ENCODE measurements around the gene RPSA.
A peak's percentile ranks its signal among the peaks of the same experiment; 100 is the strongest.

RPSA gene

DNA sequence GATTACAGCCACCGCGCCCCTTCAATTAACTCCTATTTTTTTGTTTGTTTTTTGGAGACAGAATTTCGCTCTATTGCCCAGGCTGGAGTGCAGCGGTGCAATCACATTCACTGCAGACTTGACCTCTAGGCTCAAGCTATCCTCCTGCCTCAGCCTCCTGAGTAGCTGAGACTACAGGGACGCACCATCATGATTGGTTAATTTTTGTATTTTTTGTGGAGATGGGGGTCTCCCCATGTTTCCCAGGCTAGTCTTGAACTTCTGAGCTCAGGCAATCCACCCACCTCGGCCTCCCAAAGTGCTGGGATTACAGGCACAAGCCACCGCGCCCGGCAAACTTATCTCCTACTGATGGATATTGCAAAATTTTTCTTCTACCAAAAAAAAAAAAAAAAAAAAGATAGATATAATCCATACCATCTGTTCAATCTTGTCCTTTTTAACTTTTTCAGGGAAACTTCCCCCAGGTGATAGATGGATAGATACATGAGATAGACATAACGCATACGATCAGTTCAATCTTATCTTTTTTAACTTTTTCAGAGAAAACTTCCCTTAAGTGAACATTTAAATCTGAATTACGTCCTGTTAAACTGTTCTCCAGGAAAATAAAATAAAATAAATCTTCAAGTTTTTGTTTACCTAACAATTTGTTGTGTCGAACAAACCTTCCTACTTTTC is 693 bp upstream of the RPSA start:
- peaks cover 5 to 31% (median 18%) of the 10 kb centered on the region in 4 experiments for H3K4me1 ChIP-seq (ENCODE audit: control extremely low read depth in 1 of 4, control insufficient read depth in 4 of 4, insufficient read depth in 4 of 4, low read length in 3 of 4)
- CTCF ChIA-PET: interaction anchor here (1.8 to 3.9 kb wide), 3 partner anchors 10 to 93 kb away, joined by 5 to 24 read pairs (median 7); no protein-coding TSS in a partner anchor
- 91% methylated on average over 4 of the region's 13 CpGs for WGBS (ENCODE audit: insufficient coverage)
- DNase-seq: no peak
- H3K36me3 ChIP-seq (ENCODE audit: control insufficient read depth in 4 of 4, insufficient read depth in 4 of 4, low read length in 3 of 4): peaks cover 8 to 36% (median 24%) of the 10 kb centered on the region in 4 experiments
- no peaks in the 10 kb centered on the region for H3K27me3 ChIP-seq (replicated peaks in 2 of 5; ENCODE audit: control insufficient read depth in 4 of 5, insufficient read depth in 5 of 5, low read length in 4 of 5)
- peak overlapping the region; percentile 74 to 91 for H3K27ac ChIP-seq (ENCODE audit: insufficient read depth in 1 of 2, low read depth in 1 of 2, low read length in 2 of 2, poor library complexity in 1 of 2, severe bottlenecking in 2 of 2)
- peak overlapping the region in 6 of 7 experiments; percentile 77 to 90 (median 84) for H3K4me3 ChIP-seq (ENCODE audit: control insufficient read depth in 1 of 7, extremely low read depth in 1 of 7, insufficient read depth in 4 of 7, low read depth in 2 of 7, low read length in 6 of 7)
- no peaks in the 10 kb centered on the region for H3K9me3 ChIP-seq (ENCODE audit: control extremely low read depth in 1 of 5, control insufficient read depth in 4 of 5, insufficient read depth in 2 of 5, low read depth in 1 of 5, low read length in 4 of 5)
- POLR2A ChIA-PET: no interaction called here

- ChIA-PET POLR2A (no interaction called here), CTCF (interaction anchor here (0.8 to 3.9 kb wide), 5 partner anchors 9 to 92 kb away, joined by 3 to 24 read pairs (median 6); no protein-coding TSS in a partner anchor)
- H3K27me3 ChIP-seq (replicated peaks in 2 of 5; ENCODE audit: control insufficient read depth in 4 of 5, insufficient read depth in 5 of 5, low read length in 4 of 5): no peaks in the 10 kb centered on the region
- H3K36me3 ChIP-seq (ENCODE audit: control insufficient read depth in 4 of 4, insufficient read depth in 4 of 4, low read length in 3 of 4): peaks cover 11 to 50% (median 33%) of the 10 kb centered on the region in 4 experiments
- peak overlapping the region; percentile 77 to 90 (median 80) for H3K4me3 ChIP-seq (ENCODE audit: control insufficient read depth in 1 of 7, extremely low read depth in 1 of 7, insufficient read depth in 4 of 7, low read depth in 2 of 7, low read length in 6 of 7)
- H3K9me3 ChIP-seq (ENCODE audit: control extremely low read depth in 1 of 5, control insufficient read depth in 4 of 5, insufficient read depth in 2 of 5, low read depth in 1 of 5, low read length in 4 of 5): no peaks in the 10 kb centered on the region
- peak overlapping the region; percentile 74 to 91 for H3K27ac ChIP-seq (ENCODE audit: insufficient read depth in 1 of 2, low read depth in 1 of 2, low read length in 2 of 2, poor library complexity in 1 of 2, severe bottlenecking in 2 of 2)
- WGBS (ENCODE audit: insufficient coverage): 10% methylated on average over 3 of the region's 9 CpGs
- no peak for DNase-seq
- peaks cover 5 to 31% (median 18%) of the 10 kb centered on the region in 4 experiments for H3K4me1 ChIP-seq (ENCODE audit: control extremely low read depth in 1 of 4, control insufficient read depth in 4 of 4, insufficient read depth in 4 of 4, low read length in 3 of 4)
Observed at GRCh38 chr3:39407259-39407629, 724 bp downstream of the RPSA start.

DNA sequence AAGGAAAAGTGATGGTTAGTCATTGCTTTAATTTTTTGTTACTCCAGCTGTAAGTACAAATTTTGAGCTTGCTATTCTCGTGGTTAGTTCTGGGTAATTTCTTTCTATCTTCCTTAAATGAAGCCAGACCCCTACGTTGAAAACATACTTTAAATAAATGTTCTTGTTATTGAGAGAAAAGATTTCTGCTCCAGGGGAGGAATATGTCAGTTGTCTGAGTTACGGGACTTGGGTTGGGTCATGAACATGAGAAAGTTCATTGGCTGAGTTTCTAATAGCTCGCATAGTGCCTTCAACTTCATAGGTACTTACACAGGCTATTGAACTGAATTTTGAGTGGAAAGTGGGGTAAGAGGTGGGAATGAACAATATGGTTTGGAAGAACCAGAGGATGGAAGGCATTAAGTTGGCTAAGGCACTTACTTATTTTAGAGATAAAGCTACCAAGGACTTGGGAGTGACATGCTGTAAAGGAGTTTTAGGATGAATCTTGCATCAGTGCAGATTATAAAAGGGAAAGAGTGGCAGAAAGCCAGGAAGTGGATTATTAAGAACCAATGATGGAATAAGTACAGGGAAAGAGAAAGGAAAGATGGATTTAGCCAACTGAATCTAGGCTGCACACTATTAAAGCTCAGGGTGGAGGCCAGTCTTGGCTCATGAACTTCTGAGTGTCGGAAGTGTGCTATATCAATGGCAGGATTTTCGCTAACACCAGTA is 1.4 kb downstream of the RPSA start:
- Histone ChIP-seq H3K27ac (ENCODE audit: insufficient read depth in 1 of 2, low read depth in 1 of 2, low read length in 2 of 2, poor library complexity in 1 of 2, severe bottlenecking in 2 of 2) (peak overlapping the region; percentile 74 to 91), H3K4me3 (ENCODE audit: control insufficient read depth in 1 of 7, extremely low read depth in 1 of 7, insufficient read depth in 4 of 7, low read depth in 2 of 7, low read length in 6 of 7) (peak overlapping the region in 6 of 7 experiments; percentile 77 to 90 (median 84)), H3K36me3 (ENCODE audit: control insufficient read depth in 4 of 4, insufficient read depth in 4 of 4, low read length in 3 of 4) (peaks cover 14 to 57% (median 38%) of the 10 kb centered on the region in 4 experiments), H3K27me3 (replicated peaks in 2 of 5; ENCODE audit: control insufficient read depth in 4 of 5, insufficient read depth in 5 of 5, low read length in 4 of 5) (no peaks in the 10 kb centered on the region), H3K9me3 (ENCODE audit: control extremely low read depth in 1 of 5, control insufficient read depth in 4 of 5, insufficient read depth in 2 of 5, low read depth in 1 of 5, low read length in 4 of 5) (no peaks in the 10 kb centered on the region), H3K4me1 (ENCODE audit: control extremely low read depth in 1 of 4, control insufficient read depth in 4 of 4, insufficient read depth in 4 of 4, low read length in 3 of 4) (peaks cover 5 to 31% (median 18%) of the 10 kb centered on the region in 4 experiments)
- WGBS (ENCODE audit: insufficient coverage): 94% methylated on average over 4 of the region's 6 CpGs
- POLR2A ChIA-PET: no interaction called here
- DNase-seq: no peak
- CTCF ChIA-PET: interaction anchor here (0.8 to 3.9 kb wide), 5 partner anchors 8 to 39 kb away, joined by 3 to 24 read pairs (median 6); no protein-coding TSS in a partner anchor

GRCh38 chr3:39408493-39409372 is 2.2 kb downstream of the RPSA start:
- POLR2A ChIA-PET: no interaction called here
- peaks cover 5 to 31% (median 18%) of the 10 kb centered on the region in 4 experiments for H3K4me1 ChIP-seq (ENCODE audit: control extremely low read depth in 1 of 4, control insufficient read depth in 4 of 4, insufficient read depth in 4 of 4, low read length in 3 of 4)
- H3K27me3 ChIP-seq (replicated peaks in 2 of 5; ENCODE audit: control insufficient read depth in 4 of 5, insufficient read depth in 5 of 5, low read length in 4 of 5): no peaks in the 10 kb centered on the region
- peak overlapping the region in 3 of 7 experiments; percentile 88 to 90 (median 89) for H3K4me3 ChIP-seq (ENCODE audit: control insufficient read depth in 1 of 7, extremely low read depth in 1 of 7, insufficient read depth in 4 of 7, low read depth in 2 of 7, low read length in 6 of 7)
- CTCF ChIA-PET: interaction anchor here (1.2 to 3.9 kb wide), 4 partner anchors 7 to 38 kb away, joined by 3 to 24 read pairs (median 6); no protein-coding TSS in a partner anchor
- 94% methylated on average over 17 of the region's 21 CpGs for WGBS (ENCODE audit: insufficient coverage)
- no peaks in the 10 kb centered on the region for H3K9me3 ChIP-seq (ENCODE audit: control extremely low read depth in 1 of 5, control insufficient read depth in 4 of 5, insufficient read depth in 2 of 5, low read depth in 1 of 5, low read length in 4 of 5)
- DNase-seq: no peak
- H3K27ac ChIP-seq (ENCODE audit: insufficient read depth in 1 of 2, low read depth in 1 of 2, low read length in 2 of 2, poor library complexity in 1 of 2, severe bottlenecking in 2 of 2): peak overlapping the region in 1 of 2 experiments; percentile 91
- peaks cover 19 to 65% (median 46%) of the 10 kb centered on the region in 4 experiments for H3K36me3 ChIP-seq (ENCODE audit: control insufficient read depth in 4 of 4, insufficient read depth in 4 of 4, low read length in 3 of 4)

- Histone ChIP-seq H3K4me3 (ENCODE audit: control insufficient read depth in 1 of 7, extremely low read depth in 1 of 7, insufficient read depth in 4 of 7, low read depth in 2 of 7, low read length in 6 of 7) (peak overlapping the region in 1 of 7 experiments; percentile 19), H3K4me1 (ENCODE audit: control extremely low read depth in 1 of 4, control insufficient read depth in 4 of 4, insufficient read depth in 4 of 4, low read length in 3 of 4) (peaks cover 5 to 31% (median 18%) of the 10 kb centered on the region in 4 experiments), H3K9me3 (ENCODE audit: control extremely low read depth in 1 of 5, control insufficient read depth in 4 of 5, insufficient read depth in 2 of 5, low read depth in 1 of 5, low read length in 4 of 5) (no peaks in the 10 kb centered on the region), H3K27ac (ENCODE audit: insufficient read depth in 1 of 2, low read depth in 1 of 2, low read length in 2 of 2, poor library complexity in 1 of 2, severe bottlenecking in 2 of 2) (peak overlapping the region in 1 of 2 experiments; percentile 36), H3K36me3 (ENCODE audit: control insufficient read depth in 4 of 4, insufficient read depth in 4 of 4, low read length in 3 of 4) (peaks cover 22 to 68% (median 54%) of the 10 kb centered on the region in 4 experiments), H3K27me3 (replicated peaks in 2 of 5; ENCODE audit: control insufficient read depth in 4 of 5, insufficient read depth in 5 of 5, low read length in 4 of 5) (no peaks in the 10 kb centered on the region)
- ChIA-PET POLR2A (no interaction called here), CTCF (no interaction called here)
- WGBS (ENCODE audit: insufficient coverage): 91% methylated on average over 7 of the region's 7 CpGs
- no peak for DNase-seq
Observed at GRCh38 chr3:39409514-39410136, 3.1 kb downstream of the RPSA start.

DNA sequence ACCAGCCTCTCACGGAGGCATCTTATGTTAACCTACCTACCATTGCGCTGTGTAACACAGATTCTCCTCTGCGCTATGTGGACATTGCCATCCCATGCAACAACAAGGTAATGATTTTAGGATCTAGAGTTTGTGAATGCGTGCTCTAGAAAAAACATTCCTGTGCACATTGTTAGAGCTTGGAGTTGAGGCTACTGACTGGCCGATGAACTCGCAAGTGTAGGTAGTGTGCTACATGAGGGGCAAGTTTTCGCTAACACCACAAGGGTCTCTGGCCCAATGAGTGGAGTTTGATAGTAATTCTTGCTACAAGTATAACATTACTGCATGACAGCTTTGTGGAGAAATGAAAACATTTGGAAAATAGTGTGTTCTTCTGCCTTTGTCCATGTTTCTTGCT is 4.4 kb downstream of the RPSA start:
- Histone ChIP-seq H3K9me3 (ENCODE audit: control extremely low read depth in 1 of 5, control insufficient read depth in 4 of 5, insufficient read depth in 2 of 5, low read depth in 1 of 5, low read length in 4 of 5) (no peaks in the 10 kb centered on the region), H3K4me3 (ENCODE audit: control insufficient read depth in 1 of 7, extremely low read depth in 1 of 7, insufficient read depth in 4 of 7, low read depth in 2 of 7, low read length in 6 of 7) (no peak overlapping the region), H3K27me3 (replicated peaks in 2 of 5; ENCODE audit: control insufficient read depth in 4 of 5, insufficient read depth in 5 of 5, low read length in 4 of 5) (no peaks in the 10 kb centered on the region), H3K36me3 (ENCODE audit: control insufficient read depth in 4 of 4, insufficient read depth in 4 of 4, low read length in 3 of 4) (peaks cover 22 to 68% (median 55%) of the 10 kb centered on the region in 4 experiments), H3K4me1 (ENCODE audit: control extremely low read depth in 1 of 4, control insufficient read depth in 4 of 4, insufficient read depth in 4 of 4, low read length in 3 of 4) (peaks cover 5 to 30% (median 17%) of the 10 kb centered on the region in 4 experiments), H3K27ac (ENCODE audit: insufficient read depth in 1 of 2, low read depth in 1 of 2, low read length in 2 of 2, poor library complexity in 1 of 2, severe bottlenecking in 2 of 2) (no peak overlapping the region)
- CTCF ChIA-PET: no interaction called here
- no peak for DNase-seq
- POLR2A ChIA-PET: no interaction called here
- WGBS (ENCODE audit: insufficient coverage): 100% methylated on average over 4 of the region's 7 CpGs
